Measurements from ENCODE around the gene AOPEP.

DNA sequence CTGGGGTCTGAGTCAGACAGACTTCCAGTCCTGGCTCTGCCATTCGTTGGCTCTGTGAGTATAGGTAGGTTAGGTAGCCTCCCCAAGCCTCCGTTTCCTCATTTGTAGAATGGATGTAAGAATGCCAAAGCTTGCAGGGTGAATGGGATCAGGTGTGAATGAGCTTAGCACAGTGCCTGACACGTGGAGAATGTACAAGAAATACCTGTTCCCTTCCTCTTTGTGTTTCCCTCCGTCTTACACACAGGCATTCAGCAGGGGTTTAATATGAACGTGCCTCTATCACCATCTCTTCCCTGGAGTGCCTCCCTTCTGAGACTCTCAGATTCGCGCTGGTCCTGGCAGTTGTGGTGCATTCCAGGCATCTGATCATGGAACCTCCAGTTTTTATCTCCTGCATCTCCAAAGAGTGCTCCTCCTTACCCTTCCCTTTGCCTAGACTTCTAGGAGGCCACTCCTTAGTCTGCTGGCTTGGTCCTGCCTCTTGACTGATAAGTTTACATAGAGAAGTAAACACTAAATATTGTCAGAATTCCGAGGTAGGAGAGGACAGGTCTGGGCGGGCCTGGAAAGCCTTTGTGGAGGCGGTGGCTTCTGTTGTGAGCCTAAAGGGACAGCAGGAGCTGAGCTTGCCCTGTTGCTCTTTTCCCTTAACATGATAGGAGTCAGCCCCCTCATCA is 199.4 kb downstream of the AOPEP start:
- no peak for TF ChIP-seq EP300 (IDR thresholded peaks at IDR 0.05)
- TF ChIP-seq, protein P1, sequence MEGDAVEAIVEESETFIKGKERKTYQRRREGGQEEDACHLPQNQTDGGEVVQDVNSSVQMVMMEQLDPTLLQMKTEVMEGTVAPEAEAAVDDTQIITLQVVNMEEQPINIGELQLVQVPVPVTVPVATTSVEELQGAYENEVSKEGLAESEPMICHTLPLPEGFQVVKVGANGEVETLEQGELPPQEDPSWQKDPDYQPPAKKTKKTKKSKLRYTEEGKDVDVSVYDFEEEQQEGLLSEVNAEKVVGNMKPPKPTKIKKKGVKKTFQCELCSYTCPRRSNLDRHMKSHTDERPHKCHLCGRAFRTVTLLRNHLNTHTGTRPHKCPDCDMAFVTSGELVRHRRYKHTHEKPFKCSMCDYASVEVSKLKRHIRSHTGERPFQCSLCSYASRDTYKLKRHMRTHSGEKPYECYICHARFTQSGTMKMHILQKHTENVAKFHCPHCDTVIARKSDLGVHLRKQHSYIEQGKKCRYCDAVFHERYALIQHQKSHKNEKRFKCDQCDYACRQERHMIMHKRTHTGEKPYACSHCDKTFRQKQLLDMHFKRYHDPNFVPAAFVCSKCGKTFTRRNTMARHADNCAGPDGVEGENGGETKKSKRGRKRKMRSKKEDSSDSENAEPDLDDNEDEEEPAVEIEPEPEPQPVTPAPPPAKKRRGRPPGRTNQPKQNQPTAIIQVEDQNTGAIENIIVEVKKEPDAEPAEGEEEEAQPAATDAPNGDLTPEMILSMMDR (IDR thresholded peaks at IDR 0.05), result no peak
- TF ChIP-seq POLR2AphosphoS5 (IDR thresholded peaks at IDR 0.05), result no peak
- no peak for TF ChIP-seq POLR2A (IDR thresholded peaks at IDR 0.05)

All from upper lobe of left lung (tissue), 4 donors.